A549 (cell line): ENCODE results near the gene KIR2DL1.

ENCODE experiments used
- CTCF ChIP-seq: fragments of >200 bp; sonication (Bioruptor Twin); formaldehyde crosslinking; IDR thresholded peaks from 3 replicates; pipeline ENCODE4 v1.5.1; 2016
- EP300 ChIP-seq, 2 experiments: fragments of >200 bp; sonication (Bioruptor Twin); formaldehyde crosslinking; IDR thresholded peaks; 2 replicates in 1 of 2; 3 replicates in 1 of 2; pipeline ENCODE4 v1.6.1; 2016 to 2017

GRCh38 chr19:54806516-54806838 is 36.9 kb downstream of the KIR2DL1 start:
- TF ChIP-seq EP300 (IDR thresholded peaks at IDR 0.05) (no peak), CTCF (no peak)
